WI38 (cell line): Measurements from ENCODE around the gene ARL6IP4.

Source experiments
- H3K4me3 ChIP-seq: 2 replicates; pipeline ENCODE4 v1.5.1; 2011; ENCODE audit warnings: low read depth, mild to moderate bottlenecking, control low read depth, low read length
- TF ChIP-seq, protein P1 (sequence below): IDR thresholded peaks from 2 replicates; pipeline ENCODE4 v1.5.1; 2012; ENCODE audit warnings: low read depth, mild to moderate bottlenecking, control low read depth, low read length

Gene ARL6IP4

GRCh38 chr12:123027726-123028445, 47.4 kb downstream of the ARL6IP4 start:
- TF ChIP-seq, protein P1, sequence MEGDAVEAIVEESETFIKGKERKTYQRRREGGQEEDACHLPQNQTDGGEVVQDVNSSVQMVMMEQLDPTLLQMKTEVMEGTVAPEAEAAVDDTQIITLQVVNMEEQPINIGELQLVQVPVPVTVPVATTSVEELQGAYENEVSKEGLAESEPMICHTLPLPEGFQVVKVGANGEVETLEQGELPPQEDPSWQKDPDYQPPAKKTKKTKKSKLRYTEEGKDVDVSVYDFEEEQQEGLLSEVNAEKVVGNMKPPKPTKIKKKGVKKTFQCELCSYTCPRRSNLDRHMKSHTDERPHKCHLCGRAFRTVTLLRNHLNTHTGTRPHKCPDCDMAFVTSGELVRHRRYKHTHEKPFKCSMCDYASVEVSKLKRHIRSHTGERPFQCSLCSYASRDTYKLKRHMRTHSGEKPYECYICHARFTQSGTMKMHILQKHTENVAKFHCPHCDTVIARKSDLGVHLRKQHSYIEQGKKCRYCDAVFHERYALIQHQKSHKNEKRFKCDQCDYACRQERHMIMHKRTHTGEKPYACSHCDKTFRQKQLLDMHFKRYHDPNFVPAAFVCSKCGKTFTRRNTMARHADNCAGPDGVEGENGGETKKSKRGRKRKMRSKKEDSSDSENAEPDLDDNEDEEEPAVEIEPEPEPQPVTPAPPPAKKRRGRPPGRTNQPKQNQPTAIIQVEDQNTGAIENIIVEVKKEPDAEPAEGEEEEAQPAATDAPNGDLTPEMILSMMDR, result no peak
- H3K4me3 ChIP-seq, result no peak overlapping the region

DNA sequence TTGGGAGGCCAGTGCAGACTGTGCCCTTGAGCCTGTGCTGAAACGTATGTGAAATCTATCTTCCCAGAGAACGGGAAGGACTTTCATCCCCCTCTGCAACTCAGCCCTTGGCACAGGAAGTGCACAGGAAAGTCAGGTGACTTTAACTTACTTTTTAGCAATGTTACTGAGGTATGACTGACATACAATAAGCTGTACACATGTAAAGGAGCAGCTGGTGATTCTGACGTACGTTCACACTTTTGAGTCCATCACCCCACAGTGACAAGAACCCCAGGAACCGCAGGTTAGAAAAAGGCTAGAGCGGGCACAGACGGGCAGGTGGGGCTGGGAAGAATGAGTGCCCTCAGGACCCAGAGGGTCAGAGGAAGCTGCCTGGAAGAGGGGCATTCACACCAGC, 48.0 kb downstream of the ARL6IP4 start:
- H3K4me3 ChIP-seq, result no peak overlapping the region
- TF ChIP-seq, protein P1, result no peak

DNA sequence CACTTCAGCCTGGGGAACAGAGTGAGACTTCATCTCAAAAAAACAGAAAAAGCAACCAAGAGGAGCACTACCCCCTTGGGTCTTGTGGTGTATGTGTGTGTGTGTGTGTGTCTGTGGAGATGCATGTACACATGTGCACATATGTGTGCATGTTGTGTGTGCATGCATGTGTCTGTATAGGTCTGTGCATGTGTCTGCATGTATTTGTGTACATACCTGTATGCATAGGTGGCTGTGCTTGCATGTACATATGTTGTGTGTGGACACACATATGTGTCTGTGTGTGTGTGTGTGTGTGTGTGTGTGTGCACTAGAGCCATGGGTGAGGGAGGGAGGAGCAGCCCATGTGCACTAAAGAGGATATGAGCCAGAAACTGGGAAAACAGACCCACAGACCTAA, 49.1 kb downstream of the ARL6IP4 start:
- H3K4me3 ChIP-seq, result no peak overlapping the region
- TF ChIP-seq, protein P1, result no peak

DNA sequence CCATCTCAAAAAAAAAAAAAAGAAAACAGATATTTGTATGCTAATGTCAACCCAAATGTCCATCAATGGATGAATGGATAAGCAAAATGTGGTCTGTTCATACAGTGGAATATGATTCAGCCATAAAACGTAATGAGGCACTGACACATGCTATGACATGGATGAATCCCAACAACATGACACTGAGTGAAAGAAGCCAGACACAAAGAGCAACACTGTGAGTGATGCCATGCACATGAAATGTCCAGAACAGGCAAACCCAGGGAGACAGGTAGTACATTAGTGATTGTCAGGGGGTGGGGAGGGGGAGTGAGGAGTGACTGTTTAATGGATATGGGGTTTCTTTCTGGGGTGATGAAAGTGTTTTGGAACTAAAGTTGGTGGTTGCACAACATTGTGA, 50.2 kb downstream of the ARL6IP4 start:
- H3K4me3 ChIP-seq, result no peak overlapping the region
- TF ChIP-seq, protein P1, result no peak

GRCh38 chr12:123031171-123031845, 50.8 kb downstream of the ARL6IP4 start:
- TF ChIP-seq, protein P1, result no peak
- H3K4me3 ChIP-seq, result no peak overlapping the region
